Measurements from ENCODE around the gene CH25H.

- TF ChIP-seq PKNOX1 (IDR thresholded peaks at IDR 0.05) = no peak
- TF ChIP-seq TARDBP (IDR thresholded peaks at IDR 0.05) = no peak
- no peak for TF ChIP-seq SUZ12 (IDR thresholded peaks at IDR 0.05)
- no peak for TF ChIP-seq SP1 (IDR thresholded peaks at IDR 0.05)
- no peak for TF ChIP-seq BHLHE40 (IDR thresholded peaks at IDR 0.05; ENCODE audit: borderline replicate concordance)
- TF ChIP-seq ARNT (IDR thresholded peaks at IDR 0.05) = no peak
- TF ChIP-seq FOXM1 (IDR thresholded peaks at IDR 0.05; ENCODE audit: borderline replicate concordance) = no peak
- TF ChIP-seq FOXA1 (IDR thresholded peaks at IDR 0.05) = no peak
- no peak for TF ChIP-seq NFRKB (IDR thresholded peaks at IDR 0.05)
- TF ChIP-seq HDGF (IDR thresholded peaks at IDR 0.05; ENCODE audit: borderline replicate concordance) = no peak
- TF ChIP-seq FOXK2 (IDR thresholded peaks at IDR 0.05) = no peak
- no peak for TF ChIP-seq ZNF384 (IDR thresholded peaks at IDR 0.05)
- no peak for TF ChIP-seq ELF4 (IDR thresholded peaks at IDR 0.05)
- TF ChIP-seq L3MBTL2 (conservative IDR thresholded peaks at IDR 0.05) = no peak
These were observed 45.1 kb upstream of the CH25H start for GRCh38 chr10:89252225-89252585.
